K562 treated with DMSO at 1 percent for 24 hours (cell line): ENCODE results near the gene IVL. TPM values are rescaled to one million over a fixed set of nuclear protein-coding genes. Genes with fewer than 3 reads are reported as not detected.

Experiments
- total RNA-seq: library from RNA; unstranded; fragments of 300-600 nt; gene quantifications from 2 replicates; pipeline ENCODE4 v1.2.3, GENCODE V29; 2022; ENCODE audit warnings: low read depth; ENCODE audit not compliant: insufficient read depth

The IVL gene, protein sequence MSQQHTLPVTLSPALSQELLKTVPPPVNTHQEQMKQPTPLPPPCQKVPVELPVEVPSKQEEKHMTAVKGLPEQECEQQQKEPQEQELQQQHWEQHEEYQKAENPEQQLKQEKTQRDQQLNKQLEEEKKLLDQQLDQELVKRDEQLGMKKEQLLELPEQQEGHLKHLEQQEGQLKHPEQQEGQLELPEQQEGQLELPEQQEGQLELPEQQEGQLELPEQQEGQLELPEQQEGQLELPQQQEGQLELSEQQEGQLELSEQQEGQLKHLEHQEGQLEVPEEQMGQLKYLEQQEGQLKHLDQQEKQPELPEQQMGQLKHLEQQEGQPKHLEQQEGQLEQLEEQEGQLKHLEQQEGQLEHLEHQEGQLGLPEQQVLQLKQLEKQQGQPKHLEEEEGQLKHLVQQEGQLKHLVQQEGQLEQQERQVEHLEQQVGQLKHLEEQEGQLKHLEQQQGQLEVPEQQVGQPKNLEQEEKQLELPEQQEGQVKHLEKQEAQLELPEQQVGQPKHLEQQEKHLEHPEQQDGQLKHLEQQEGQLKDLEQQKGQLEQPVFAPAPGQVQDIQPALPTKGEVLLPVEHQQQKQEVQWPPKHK
- total RNA-seq, result not detected in 2 replicates

DNA sequence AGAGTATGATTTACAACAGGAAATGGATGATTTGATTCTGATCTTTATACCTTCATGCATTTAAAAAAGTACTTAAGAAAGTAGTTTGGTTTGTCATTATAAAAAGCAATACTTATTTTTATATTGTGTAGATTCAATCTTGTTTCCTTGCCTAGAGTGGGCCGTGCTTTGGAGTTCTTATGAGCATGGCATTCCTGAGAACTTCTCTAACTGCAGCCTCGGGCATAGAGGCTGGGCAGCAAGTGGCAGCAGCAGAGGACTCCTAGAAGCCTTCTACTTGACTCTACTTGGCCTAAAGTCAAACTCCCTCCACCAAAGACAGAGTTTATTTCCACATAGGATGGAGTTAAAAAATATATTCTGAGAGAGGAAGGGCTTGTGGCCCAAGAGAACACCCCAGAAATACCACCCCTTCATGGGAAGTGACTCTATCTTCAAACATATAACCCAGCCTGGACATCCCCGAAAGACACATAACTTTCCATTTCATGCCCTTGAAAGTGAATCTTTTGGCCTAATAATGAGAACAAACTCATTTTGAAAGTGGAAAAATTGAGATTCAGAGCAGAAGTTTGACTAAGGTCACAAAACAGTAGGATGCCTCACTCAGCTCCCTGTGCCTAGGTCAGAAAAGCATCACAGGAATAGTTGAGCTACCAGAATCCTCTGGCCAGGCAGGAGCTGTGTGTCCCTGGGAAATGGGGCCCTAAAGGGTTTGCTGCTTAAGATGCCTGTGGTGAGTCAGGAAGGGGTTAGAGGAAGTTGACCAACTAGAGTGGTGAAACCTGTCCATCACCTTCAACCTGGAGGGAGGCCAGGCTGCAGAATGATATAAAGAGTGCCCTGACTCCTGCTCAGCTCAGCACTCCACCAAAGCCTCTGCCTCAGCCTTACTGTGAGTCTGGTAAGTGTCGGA, at the start of gene IVL:
Gene IVL (plus strand): TSS at position 861 of the 916 bp plus-strand sequence. CDS start 1,252 bp downstream, outside the sequence.

DNA sequence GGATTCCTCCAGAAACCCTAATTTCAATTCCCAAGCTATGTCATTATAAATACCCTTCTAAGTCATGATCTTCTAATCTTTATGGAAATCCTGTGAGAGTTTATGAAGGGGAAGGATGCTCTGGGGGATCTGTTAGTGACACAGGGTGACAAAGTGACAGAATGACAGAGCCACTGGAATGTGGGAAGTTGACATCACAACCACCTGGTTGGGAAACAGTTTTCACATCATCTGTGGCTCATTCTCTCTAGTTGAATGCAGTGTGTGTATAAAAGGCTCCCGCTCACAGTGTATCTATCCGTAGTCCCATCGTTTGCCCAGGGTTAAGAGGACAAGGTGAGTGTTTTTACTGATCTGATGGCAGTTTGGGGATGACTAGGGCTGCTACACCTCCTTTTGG, 48.6 kb upstream of the IVL start, which contains the start of gene LCE7A:
Gene LCE7A (plus strand): TSS at position 301 of the 400 bp plus-strand sequence. CDS start 702 bp downstream, outside the sequence.

DNA sequence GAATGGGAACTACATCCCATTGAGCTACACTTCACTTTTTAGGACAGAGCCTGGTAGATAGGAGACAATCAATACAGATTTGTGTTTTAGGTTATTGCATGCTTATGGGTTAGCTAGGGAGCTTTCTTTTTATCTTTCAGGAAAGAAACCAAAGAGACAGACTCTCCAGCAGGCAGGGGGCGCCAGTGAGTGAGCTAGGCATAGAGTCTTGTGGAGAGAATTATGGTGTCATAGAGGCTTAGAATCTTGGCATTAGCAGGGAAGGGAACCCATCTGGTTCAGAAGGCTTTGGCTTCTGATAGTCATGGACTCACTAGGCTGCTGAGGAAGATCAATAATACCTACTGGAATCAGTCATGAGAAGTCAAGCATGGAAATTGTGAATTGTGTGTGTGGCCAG, 30.3 kb upstream of the IVL start, which contains the start of gene SMCP:
Gene SMCP (plus strand): TSS at position 281 of the 400 bp plus-strand sequence. CDS start 6,101 bp downstream, outside the sequence.

DNA sequence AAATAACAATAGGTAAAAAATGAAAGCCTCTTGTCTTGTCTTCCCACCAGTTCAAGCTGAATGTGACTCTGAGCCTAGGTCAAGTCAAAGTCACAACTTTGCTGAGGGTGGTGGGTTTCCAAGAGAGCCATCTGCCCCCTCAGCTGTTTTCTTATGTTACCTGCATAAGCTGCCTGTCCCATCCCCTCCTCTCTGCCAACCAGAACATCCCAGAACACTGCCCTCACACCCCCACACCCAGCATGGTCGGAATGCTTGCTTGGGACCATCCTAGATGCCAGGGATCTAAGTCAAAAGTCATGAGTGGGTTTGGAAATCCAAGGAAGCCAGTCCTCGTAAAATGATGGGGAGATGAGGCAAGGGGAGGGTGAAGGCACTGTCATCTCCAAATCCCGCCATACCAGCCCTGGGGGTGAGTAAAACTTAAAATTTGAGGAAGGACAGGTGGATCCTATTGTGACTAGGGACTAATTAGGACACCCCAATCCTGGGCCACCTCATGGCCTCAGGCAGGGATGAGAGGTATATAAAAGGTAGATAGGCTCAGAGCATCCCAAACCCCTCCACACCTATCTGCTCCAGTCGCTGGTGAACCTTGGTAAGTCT, 38.4 kb downstream of the IVL start, which contains the start of gene SPRR5:
Gene SPRR5 (plus strand): TSS at position 556 of the 606 bp plus-strand sequence. CDS start 1,349 bp downstream, outside the sequence.

Other genes starting within 250 kb of the IVL start
- gene LCE2D, start 245.2 kb upstream of the IVL start, total RNA-seq, result not detected in 2 replicates
- gene LCE2C, start 233.3 kb upstream of the IVL start, total RNA-seq, result not detected in 2 replicates
- gene LCE2B, start 222.4 kb upstream of the IVL start, total RNA-seq, result not detected in 2 replicates
- not detected in 2 replicates for gene LCE2A, start 210.2 kb upstream of the IVL start, total RNA-seq
- not detected in 2 replicates for gene LCE4A, start 200.4 kb upstream of the IVL start, total RNA-seq
- gene KPRP, start 150.5 kb upstream of the IVL start, total RNA-seq, result not detected in 2 replicates
- not detected in 2 replicates for gene LCE1F, start 133.4 kb upstream of the IVL start, total RNA-seq
- not detected in 2 replicates for gene LCE1E, start 122.3 kb upstream of the IVL start, total RNA-seq
- gene LCE1D, start 111.8 kb upstream of the IVL start, total RNA-seq, result not detected in 2 replicates
- gene LCE1C, start 101.9 kb upstream of the IVL start, total RNA-seq, result not detected in 2 replicates
- gene LCE1B, start 96.6 kb upstream of the IVL start, total RNA-seq, result not detected in 2 replicates
- not detected in 2 replicates for gene LCE1A, start 81.1 kb upstream of the IVL start, total RNA-seq
- gene LCE6A, start 65.7 kb upstream of the IVL start, total RNA-seq, result not detected in 2 replicates
- gene LCE7A, start 48.5 kb upstream of the IVL start, total RNA-seq, result not detected in 2 replicates
- gene SMCP, start 30.2 kb upstream of the IVL start, total RNA-seq, result not detected in 2 replicates
- gene SPRR5, start 38.7 kb downstream of the IVL start, total RNA-seq, result not detected in 2 replicates
- not detected in 2 replicates for gene SPRR4, start 62.1 kb downstream of the IVL start, total RNA-seq
- not detected in 2 replicates for gene SPRR1A, start 75.5 kb downstream of the IVL start, total RNA-seq
- gene SPRR3, start 93.2 kb downstream of the IVL start, total RNA-seq, result not detected in 2 replicates
- gene SPRR1B, start 122.7 kb downstream of the IVL start, total RNA-seq, result not detected in 2 replicates
- 13.6 and 13.7 TPM in 2 replicates for gene SPRR2D, start 132.6 kb downstream of the IVL start, total RNA-seq
- gene SPRR2A, start 149.0 kb downstream of the IVL start, total RNA-seq, result not detected in 2 replicates
- gene SPRR2B, start 163.1 kb downstream of the IVL start, total RNA-seq, result not detected in 2 replicates
- gene SPRR2E, start 186.0 kb downstream of the IVL start, total RNA-seq, result not detected in 2 replicates
- gene SPRR2F, start 205.0 kb downstream of the IVL start, total RNA-seq, result not detected in 2 replicates
- not detected in 2 replicates for gene SPRR2G, start 242.3 kb downstream of the IVL start, total RNA-seq